SK-N-MC (cell line): ENCODE results near the gene RCC1.

Experiments used
- EZH2 ChIP-seq: fragments of 200-600 bp; sonication (generic); IDR thresholded peaks from one replicate; pipeline ENCODE4 v1.6.1; 2017; ENCODE audit warnings: antibody characterized with exemption
- POLR2AphosphoS5 ChIP-seq: IDR thresholded peaks from 2 replicates; pipeline ENCODE4 v1.6.1; 2012; ENCODE audit warnings: mild to moderate bottlenecking, low read depth, low read length, borderline replicate concordance

DNA sequence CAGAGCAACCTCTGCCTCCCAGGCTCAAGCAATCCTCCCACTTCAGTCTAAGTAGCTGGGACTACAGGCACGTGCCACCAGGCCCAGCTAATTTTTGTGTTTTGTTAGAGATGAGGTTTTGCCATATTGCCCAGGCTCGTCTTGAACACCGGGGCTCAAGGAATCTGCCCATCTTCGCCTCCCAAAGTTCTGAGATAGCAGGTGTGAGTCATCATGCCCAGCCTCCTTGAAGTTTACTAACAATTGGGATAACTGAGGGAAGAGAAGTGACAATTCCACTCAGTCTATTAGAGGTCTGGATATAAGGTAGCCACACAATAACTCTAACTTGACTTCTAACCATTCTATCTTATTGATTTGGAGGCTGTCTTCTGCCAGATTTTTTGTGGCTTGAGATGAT lies 6.3 kb upstream of the RCC1 start:
- TF ChIP-seq POLR2AphosphoS5 (no peak), EZH2 (no peak)
